HG02610 (cell line): ENCODE results near the gene CHST11.
"Not testable (repeated sequence)": the region's sequence is repeated elsewhere in the genome, so short reads cannot be mapped to it uniquely, and the experiment has no call there.

Experiments
- ATAC-seq: cut with Tn5 transposase; IDR thresholded peaks from one replicate; pipeline ENCODE4 v1.9.1; 2021; ENCODE audit warnings: mild to moderate bottlenecking, moderate library complexity; ENCODE audit not compliant: unreplicated experiment

Gene CHST11

DNA sequence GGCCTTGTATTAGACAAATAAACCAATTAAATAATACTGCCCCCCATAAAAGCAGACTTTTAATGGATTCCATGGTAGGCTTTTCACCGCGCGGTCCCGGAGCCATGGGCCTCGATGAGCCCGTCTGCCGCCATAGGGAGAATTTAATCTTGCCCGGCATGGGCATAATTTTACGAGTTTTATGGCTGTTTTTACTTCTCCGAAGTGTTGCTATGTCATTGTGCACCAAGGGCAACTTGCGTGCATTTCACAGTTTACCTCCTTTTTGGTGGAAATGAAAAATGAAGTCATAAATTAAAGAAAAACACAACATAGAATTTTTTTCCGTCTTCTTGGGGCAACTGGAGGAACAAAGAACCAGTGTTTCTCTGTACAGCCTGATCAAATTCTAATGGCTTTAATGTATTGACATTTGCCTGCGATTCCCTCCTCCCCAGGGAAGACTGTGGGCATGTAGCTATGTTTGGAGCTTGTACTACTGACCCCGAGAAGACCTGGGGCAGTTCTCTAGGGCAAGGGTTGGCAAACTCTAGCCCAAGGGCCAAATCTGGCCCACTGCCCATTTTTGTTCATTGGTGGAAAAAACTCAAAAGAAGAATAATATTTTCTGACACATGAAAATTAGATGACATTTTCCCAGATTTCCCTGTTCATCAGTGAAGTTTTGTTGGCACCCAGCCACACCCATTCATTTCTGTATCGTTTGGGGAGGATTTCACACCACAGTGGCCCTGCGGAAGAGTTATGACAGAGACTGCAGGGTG lies 142.7 kb downstream of the CHST11 start:
- no peak for ATAC-seq

DNA sequence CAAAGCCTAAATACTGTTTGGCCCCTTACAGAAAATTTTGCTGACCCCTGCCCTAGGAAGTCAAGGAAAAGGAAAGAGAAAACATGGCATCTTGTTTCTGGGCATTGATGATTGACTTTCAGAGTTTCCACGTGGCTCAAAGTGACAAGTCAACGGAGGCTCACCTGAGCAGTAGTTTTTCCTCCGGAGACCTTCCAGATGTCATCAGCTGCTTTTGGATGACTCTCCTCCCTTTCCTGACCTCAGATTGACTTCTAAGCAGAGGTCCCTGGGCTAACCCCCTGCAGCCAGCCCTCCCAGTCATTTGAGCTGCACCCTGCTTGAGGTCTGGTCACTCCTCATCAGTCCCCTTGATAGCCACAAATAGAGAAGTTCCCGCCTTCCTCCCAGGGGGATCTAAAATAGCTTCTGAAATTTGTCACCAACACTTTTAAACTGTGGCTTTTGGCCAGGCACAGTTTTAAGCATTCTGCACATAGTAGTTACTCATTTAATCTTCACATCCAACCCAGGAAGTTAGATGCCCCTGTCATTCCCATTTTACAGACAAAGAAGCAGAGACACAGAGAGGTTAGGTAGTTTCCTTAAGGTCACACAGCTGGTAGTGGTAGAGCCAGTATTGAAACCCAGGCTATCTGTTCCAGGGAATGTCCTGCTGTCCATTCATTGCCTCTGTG lies 143.4 kb downstream of the CHST11 start:
- peak; percentile 36 for ATAC-seq

- no peak for ATAC-seq
Observed at GRCh38 chr12:104600790-104601739, 144.3 kb downstream of the CHST11 start.

GRCh38 chr12:104602406-104602805 lies 145.7 kb downstream of the CHST11 start:
- no peak for ATAC-seq

GRCh38 chr12:104602896-104603295 lies 146.1 kb downstream of the CHST11 start:
- no peak for ATAC-seq

- ATAC-seq, result no peak
Observed at GRCh38 chr12:104603545-104603973, 146.8 kb downstream of the CHST11 start.

DNA sequence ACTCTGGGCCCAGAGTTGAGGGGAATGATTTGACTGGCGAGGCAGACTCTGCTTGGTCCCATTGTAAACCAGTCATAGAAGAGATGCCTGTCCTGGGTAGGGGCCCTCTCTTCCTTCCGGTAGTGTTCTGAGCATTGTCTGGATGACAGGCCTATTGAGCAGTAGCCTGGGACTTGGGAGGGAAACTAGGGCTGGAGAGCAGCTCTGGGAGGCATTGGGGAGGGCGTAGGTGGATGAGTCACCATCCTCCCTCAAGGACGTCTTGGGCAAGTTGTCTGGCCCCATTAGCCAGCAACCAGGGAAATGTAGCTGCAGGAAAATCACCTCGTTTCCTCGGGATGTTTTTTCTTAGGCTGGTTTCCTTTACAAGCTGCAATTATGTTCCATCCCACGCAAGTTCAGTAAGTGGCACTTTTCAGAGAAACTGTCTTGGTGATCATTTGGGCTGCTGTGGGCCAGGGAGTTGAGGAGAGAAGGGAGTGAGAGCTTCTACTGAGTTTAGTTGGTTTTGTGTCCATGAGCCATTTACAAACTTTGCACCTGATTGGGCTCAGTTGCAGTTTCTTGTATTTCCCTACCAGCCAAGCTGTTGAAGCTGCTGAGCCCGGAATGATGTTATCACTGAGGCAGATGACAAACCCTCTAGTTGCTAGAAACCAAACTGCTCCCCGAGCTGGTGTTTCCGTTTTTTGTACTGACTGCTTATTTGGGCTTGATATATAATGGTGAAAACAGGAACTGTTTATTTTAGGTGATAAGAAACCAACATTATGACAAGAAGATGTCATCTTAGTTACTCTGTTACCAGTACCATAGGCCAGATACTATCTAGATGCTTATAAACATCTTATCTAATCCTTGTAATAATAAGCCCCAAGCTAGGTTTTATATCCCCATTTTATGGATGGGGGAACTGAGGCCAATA lies 147.6 kb downstream of the CHST11 start:
- ATAC-seq, result peak; percentile 75

GRCh38 chr12:104604995-104605675 lies 148.4 kb downstream of the CHST11 start:
- ATAC-seq, result no peak

- ATAC-seq, result no peak
Observed at GRCh38 chr12:104605685-104606084, 148.9 kb downstream of the CHST11 start.

GRCh38 chr12:104608998-104609397 lies 152.2 kb downstream of the CHST11 start:
- ATAC-seq, result no peak

DNA sequence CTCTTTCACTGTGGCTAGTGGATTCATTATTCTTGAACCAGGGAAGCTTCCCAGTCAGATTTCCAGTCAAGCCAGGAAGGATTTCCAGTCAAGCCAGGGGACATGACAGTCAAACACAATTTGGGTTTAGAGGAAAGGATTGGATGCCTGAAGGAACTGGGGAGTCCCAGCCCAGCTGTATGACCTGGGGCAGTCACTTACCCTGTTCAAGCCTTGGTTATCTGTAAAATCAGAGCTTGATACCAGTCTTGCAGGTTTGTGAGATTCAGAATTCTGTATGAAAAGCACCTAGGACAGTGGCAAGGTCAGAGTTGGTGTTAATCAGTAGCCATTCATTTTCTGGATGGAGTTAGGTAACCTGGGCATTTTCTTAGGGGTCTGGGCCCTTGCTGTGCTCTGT lies 152.7 kb downstream of the CHST11 start:
- no peak for ATAC-seq

DNA sequence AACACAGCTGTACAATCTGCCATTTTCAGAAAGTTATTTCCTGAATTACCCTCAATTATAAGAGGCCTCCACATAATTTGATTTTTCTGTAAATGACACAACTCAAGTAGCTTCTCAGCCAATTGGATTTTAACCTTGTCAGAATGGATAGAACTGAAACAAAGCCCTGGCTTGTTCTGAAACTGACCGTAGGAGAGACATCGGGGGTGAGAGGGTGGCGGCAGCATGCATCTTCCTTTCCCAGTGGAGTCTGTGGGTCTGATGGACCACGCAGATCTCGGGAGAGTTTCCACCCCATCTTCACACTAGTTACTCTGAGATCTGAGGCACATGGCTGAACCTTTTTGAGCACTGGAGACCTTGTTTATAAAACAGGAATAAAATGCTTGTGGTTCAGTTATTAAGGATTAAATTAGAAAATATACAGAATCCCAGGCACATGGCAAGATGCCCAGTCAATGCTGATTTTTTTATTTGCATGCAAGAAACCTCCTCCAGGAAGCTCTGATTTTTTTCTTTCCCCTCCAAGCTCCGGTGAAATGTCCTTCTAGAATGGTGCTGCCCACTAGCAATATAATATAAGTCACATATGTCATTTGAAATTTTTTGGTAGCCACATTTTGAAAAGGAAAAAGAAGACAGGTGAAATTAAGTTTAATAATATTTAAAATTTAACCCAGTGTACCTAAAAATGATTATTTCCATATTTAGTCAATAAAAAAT lies 153.9 kb downstream of the CHST11 start:
- no peak for ATAC-seq

DNA sequence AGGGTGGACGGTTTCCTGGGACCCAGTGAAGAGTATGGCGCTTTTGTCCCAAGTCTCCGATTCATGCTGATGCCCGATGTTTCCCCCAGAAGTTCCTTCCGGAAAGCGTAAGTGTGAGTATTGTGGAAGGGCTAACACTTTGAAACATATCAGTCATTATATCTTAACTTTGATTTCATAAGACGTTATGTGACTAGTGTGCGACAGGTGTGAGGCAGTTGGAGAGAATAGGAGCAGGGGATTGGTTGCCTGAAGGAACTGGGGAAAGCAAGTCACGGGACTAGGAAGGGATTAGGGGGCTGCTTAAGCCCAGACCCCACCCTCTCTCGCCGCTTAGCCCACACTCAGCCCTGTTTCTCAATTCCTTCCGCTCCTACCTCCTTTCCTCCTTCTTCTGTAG lies 154.9 kb downstream of the CHST11 start:
- ATAC-seq, result no peak

GRCh38 chr12:104613372-104613771 lies 156.6 kb downstream of the CHST11 start:
- not testable (repeated sequence) for ATAC-seq

- no peak for ATAC-seq
Observed at GRCh38 chr12:104615048-104615561, 158.4 kb downstream of the CHST11 start.

DNA sequence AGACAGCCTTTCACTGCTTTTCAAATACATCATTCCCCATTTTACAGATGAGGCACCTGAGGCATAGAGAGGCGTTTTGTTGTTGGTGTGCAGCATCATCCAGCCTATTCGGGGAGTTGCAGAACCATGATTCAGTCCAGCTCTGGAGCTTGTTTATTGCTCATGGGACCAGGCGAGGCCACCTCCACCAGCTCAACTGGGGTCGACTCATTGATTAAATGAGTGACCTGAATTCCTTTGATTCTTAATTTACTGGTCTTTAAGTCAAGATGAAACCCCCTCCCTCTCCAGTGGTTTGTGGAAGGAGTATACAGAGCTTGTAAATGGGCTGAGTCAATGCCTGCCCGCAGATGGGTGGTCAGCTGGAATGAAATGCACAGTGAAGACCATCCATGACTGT lies 161.9 kb downstream of the CHST11 start:
- no peak for ATAC-seq

DNA sequence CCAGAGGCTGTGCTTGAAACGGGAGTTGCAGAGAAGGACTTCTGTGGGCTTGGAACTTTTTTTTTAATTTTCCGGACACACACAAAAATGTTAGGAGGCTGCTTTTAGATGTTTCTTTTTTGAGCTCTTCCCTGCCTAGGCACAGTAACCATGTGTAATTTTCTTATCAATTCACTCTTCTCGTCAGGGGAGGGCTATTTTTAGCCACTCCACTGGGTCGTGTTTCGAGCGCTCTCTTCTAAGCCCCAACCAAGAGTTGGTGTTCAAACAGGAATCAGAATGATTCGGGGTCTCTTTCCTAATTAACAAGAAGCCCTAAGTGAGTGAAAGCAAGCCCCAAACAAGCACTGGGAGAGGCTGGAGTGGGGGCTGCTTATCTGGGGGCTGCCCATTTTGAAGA lies 162.6 kb downstream of the CHST11 start:
- ATAC-seq, result no peak

DNA sequence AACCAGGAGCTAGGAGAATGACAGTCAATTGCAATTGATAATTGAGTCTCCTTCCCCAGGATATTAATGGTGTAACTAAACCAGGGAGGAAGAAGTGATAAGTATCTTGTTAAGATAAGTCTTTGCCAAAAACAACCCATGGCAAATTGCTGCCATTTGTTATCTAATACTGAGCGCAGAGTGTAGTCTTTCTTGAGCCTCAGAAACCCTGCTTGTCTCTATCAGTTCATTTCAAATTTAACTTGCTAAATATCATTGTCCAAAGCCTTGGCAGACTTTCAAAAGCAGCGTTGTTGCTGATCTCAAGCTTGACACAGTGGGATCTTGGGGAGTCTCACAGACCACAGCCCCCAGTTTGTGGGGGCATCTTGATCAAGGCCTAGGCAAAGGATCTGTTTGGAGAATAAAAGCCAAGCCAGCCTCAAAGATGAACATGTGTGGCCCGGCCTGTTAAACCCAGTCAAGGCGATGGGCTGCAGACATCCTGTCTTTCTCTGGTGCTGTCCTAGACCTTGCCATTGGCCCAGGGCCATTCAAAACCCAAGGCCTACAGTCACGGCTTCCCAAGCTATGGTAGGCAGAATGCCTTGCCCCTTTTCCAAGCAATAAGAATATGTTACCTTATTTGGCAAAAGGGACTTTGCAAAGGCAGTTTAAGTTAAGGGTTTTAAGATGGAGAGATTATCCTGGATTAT lies 164.2 kb downstream of the CHST11 start:
- no peak for ATAC-seq
